ENCODE results near the gene ANKS3.

ANKS3 gene

GRCh38 chr16:4677390-4677789, 56.7 kb downstream of the ANKS3 start:
- Histone ChIP-seq H2AFZ (ENCODE audit: low read depth, low read length) (no peak overlapping the region), H3K4me1 (ENCODE audit: low read length) (no peaks in the 10 kb centered on the region), H3K27ac (ENCODE audit: low read length) (no peak overlapping the region), H3K9ac (ENCODE audit: low read length) (no peak overlapping the region), H3K4me3 (ENCODE audit: low read length) (no peak overlapping the region), H3K36me3 (replicated peaks; ENCODE audit: low read depth, low read length) (peaks cover 3% of the 10 kb centered on the region), H3K4me2 (ENCODE audit: low read length) (no peak overlapping the region), H3K27me3 (ENCODE audit: low read depth, low read length) (no peaks in the 10 kb centered on the region), H3K79me2 (ENCODE audit: low read length) (no peaks in the 10 kb centered on the region), H3K9me3 (ENCODE audit: insufficient read depth, low read length) (no peaks in the 10 kb centered on the region), H4K20me1 (ENCODE audit: insufficient read depth, low read length) (no peaks in the 10 kb centered on the region)
- no peak for TF ChIP-seq EZH2phosphoT487 (IDR thresholded peaks at IDR 0.05; ENCODE audit: low read depth)
- no peak for TF ChIP-seq CTCF (IDR thresholded peaks at IDR 0.05; ENCODE audit: low read depth, low read length)

DNA sequence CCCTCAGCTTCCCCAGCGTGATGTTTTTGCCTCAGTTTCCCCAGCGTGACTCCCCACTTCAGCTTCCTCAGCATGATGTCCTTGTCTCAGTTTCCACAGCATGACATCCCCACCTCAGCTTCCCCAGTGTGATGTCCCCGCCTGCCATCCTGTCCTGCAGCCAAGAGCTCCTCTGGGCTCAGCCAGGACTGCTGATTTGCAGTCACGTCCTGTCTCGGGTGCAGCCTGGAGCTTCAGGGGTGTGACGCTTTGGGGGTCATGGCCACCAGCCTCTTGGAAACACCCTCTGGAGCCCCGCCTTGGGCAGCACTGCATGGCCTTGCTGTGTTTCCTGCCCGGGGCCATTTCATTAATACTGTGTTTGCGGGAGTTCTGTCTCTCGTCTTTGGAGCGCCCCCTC, 57.2 kb downstream of the ANKS3 start:
- H3K36me3 ChIP-seq (replicated peaks; ENCODE audit: low read depth, low read length) = peaks cover 3% of the 10 kb centered on the region
- H3K79me2 ChIP-seq (ENCODE audit: low read length) = no peaks in the 10 kb centered on the region
- H3K27me3 ChIP-seq (ENCODE audit: low read depth, low read length) = no peaks in the 10 kb centered on the region
- no peak overlapping the region for H3K27ac ChIP-seq (ENCODE audit: low read length)
- no peaks in the 10 kb centered on the region for H3K4me1 ChIP-seq (ENCODE audit: low read length)
- H2AFZ ChIP-seq (ENCODE audit: low read depth, low read length) = no peak overlapping the region
- no peak overlapping the region for H3K4me3 ChIP-seq (ENCODE audit: low read length)
- TF ChIP-seq CTCF (IDR thresholded peaks at IDR 0.05; ENCODE audit: low read depth, low read length) = no peak
- TF ChIP-seq EZH2phosphoT487 (IDR thresholded peaks at IDR 0.05; ENCODE audit: low read depth) = no peak
- H3K9me3 ChIP-seq (ENCODE audit: insufficient read depth, low read length) = no peaks in the 10 kb centered on the region
- no peak overlapping the region for H3K4me2 ChIP-seq (ENCODE audit: low read length)
- H3K9ac ChIP-seq (ENCODE audit: low read length) = no peak overlapping the region
- H4K20me1 ChIP-seq (ENCODE audit: insufficient read depth, low read length) = no peaks in the 10 kb centered on the region

DNA sequence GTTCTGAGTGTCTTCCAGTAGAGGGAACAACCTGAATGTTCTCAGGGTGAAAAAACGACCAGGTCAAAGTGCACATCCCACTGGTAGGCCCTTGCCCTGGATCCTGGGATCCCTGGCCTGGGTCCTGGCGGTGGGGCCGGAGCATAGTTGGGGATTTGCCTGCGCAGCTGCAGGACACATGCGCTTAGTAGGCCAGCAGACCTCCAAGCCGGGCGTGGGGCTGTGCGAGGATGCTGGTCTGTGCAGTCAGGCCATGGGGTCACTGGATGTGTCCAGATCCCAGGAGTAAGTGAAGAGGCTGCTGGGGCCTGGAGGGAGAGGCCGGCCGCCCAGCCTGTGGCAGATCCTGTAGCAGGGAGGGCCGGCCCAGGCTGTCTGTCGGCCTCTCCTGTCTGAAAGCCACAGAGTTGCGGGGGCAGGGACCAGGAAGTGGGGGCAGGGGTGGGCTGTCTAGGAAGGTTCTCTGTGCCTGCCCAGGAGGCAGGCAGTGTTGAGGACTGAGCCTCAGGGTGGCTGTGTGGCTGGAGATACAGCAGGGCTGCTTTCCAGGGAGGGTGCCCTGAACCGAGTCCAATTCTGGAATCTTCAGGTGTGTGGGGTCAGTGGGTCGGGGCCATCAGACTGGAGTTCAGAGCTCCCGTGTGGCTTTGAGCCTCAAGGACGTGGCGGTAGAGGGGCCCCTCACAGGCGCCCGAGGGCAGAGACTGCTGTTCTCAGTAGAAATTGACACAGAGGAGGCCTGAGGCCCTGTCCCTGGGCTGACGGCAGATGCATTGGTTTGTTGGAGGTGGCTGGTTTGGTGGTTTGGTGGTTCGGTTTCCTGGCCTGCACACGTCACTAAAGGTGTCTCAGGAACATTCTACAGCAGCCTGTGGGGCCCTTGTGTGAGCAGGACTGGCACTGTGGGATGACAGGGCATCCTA, 57.9 kb downstream of the ANKS3 start:
- Histone ChIP-seq H3K79me2 (ENCODE audit: low read length) (no peaks in the 10 kb centered on the region), H4K20me1 (ENCODE audit: insufficient read depth, low read length) (no peaks in the 10 kb centered on the region), H2AFZ (ENCODE audit: low read depth, low read length) (no peak overlapping the region), H3K9ac (ENCODE audit: low read length) (no peak overlapping the region), H3K9me3 (ENCODE audit: insufficient read depth, low read length) (no peaks in the 10 kb centered on the region), H3K4me3 (ENCODE audit: low read length) (no peak overlapping the region), H3K4me1 (ENCODE audit: low read length) (no peaks in the 10 kb centered on the region), H3K4me2 (ENCODE audit: low read length) (no peak overlapping the region), H3K36me3 (replicated peaks; ENCODE audit: low read depth, low read length) (peaks cover 3% of the 10 kb centered on the region), H3K27ac (ENCODE audit: low read length) (no peak overlapping the region), H3K27me3 (ENCODE audit: low read depth, low read length) (no peaks in the 10 kb centered on the region)
- no peak for TF ChIP-seq EZH2phosphoT487 (IDR thresholded peaks at IDR 0.05; ENCODE audit: low read depth)
- TF ChIP-seq CTCF (IDR thresholded peaks at IDR 0.05; ENCODE audit: low read depth, low read length) = no peak

GRCh38 chr16:4674926-4675530, 59.0 kb downstream of the ANKS3 start:
- TF ChIP-seq EZH2phosphoT487 (IDR thresholded peaks at IDR 0.05; ENCODE audit: low read depth) = no peak
- no peak for TF ChIP-seq CTCF (IDR thresholded peaks at IDR 0.05; ENCODE audit: low read depth, low read length)

More at GRCh38 chr16:4674926-4675530, 59.0 kb downstream of the ANKS3 start:
- Histone ChIP-seq H3K9ac (ENCODE audit: low read length) (no peak overlapping the region), H3K4me1 (ENCODE audit: low read length) (no peaks in the 10 kb centered on the region), H3K9me3 (ENCODE audit: insufficient read depth, low read length) (no peaks in the 10 kb centered on the region), H4K20me1 (ENCODE audit: insufficient read depth, low read length) (no peaks in the 10 kb centered on the region), H2AFZ (ENCODE audit: low read depth, low read length) (no peak overlapping the region), H3K79me2 (ENCODE audit: low read length) (no peaks in the 10 kb centered on the region), H3K36me3 (replicated peaks; ENCODE audit: low read depth, low read length) (peaks cover 3% of the 10 kb centered on the region), H3K4me3 (ENCODE audit: low read length) (no peak overlapping the region), H3K27ac (ENCODE audit: low read length) (no peak overlapping the region), H3K27me3 (ENCODE audit: low read depth, low read length) (no peaks in the 10 kb centered on the region), H3K4me2 (ENCODE audit: low read length) (no peak overlapping the region)

Data from OCI-LY3 (cell line).